PC-3 (cell line): ENCODE measurements around the gene MED22.

Experiments used
- CTCF ChIP-seq: fragments of 300-600 bp; sonication (generic); conservative IDR thresholded peaks from 2 replicates; pipeline ENCODE4 v1.5.1; 2017; ENCODE audit warnings: antibody characterized with exemption, low read depth, mild to moderate bottlenecking, low read length
- EZH2 ChIP-seq: fragments of 300-600 bp; sonication (generic); IDR thresholded peaks from one replicate; pipeline ENCODE4 v1.6.1; 2017; ENCODE audit warnings: antibody characterized with exemption, mild to moderate bottlenecking, low read length; ENCODE audit not compliant: unreplicated experiment
- EZH2phosphoT487 ChIP-seq: fragments of 300-600 bp; sonication (generic); IDR thresholded peaks from 2 replicates; pipeline ENCODE4 v1.6.1; 2018; ENCODE audit warnings: mild to moderate bottlenecking, antibody characterized with exemption, low read length, borderline replicate concordance

- TF ChIP-seq CTCF (no peak), EZH2phosphoT487 (no peak), EZH2 (no peak)
These were observed 24.7 kb downstream of the MED22 start for GRCh38 chr9:133323211-133323610.
